ENCODE results near the gene FARSB. TPM values are rescaled to one million over a fixed set of nuclear protein-coding genes. Genes with fewer than 3 reads are reported as not detected.
"Not testable (repeated sequence)": the region's sequence is repeated elsewhere in the genome, so short reads cannot be mapped to it uniquely, and the experiment has no call there.

The FARSB gene
- polyA plus RNA-seq, 1 donor from 2014 or later: 15.2 TPM

DNA sequence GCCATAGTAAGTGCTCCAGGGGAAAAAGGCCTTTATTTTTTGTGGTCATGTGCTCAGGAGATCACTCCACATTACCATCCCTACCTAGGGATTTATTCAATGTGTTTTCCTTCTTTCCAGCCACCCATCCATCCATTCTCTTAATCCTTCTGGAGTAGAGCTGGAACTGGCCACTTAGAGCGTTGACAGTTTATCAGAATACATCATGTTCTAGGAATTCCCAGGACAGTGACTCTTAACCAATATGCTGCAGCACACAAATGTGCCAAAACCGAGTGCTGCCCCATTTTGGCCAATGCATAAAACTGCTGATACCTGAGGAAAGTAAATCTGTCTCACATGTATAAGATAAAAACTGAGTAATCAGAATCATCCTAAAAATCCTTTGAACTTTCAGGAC, 63.7 kb downstream of the FARSB start:
- Histone ChIP-seq H3K4me2 (ENCODE audit: low read length) (no peak overlapping the region), H3K27me3 (ENCODE audit: insufficient read depth, low read depth, low read length) (no peaks in the 10 kb centered on the region), H3K36me3 (ENCODE audit: insufficient read depth, low read length) (peaks cover 4% of the 10 kb centered on the region), H3K9ac (ENCODE audit: low read length) (no peak overlapping the region), H2AFZ (ENCODE audit: low read depth, low read length) (no peak overlapping the region), H3K27ac (ENCODE audit: low read length) (no peak overlapping the region), H3K9me3 (ENCODE audit: low read length) (no peaks in the 10 kb centered on the region), H3F3A (ENCODE audit: insufficient read depth, low read length, poor library complexity, severe bottlenecking) (no peaks in the 10 kb centered on the region), H4K20me1 (ENCODE audit: insufficient read depth) (no peaks in the 10 kb centered on the region), H3K9me2 (ENCODE audit: insufficient read depth, low read length) (no peaks in the 10 kb centered on the region), H3K79me2 (replicated peaks; ENCODE audit: insufficient read depth, low read length) (no peaks in the 10 kb centered on the region), H3K4me3 (ENCODE audit: low read length) (no peak overlapping the region)
- TF ChIP-seq TAF1 (IDR thresholded peaks at IDR 0.05; ENCODE audit: low read depth) (no peak), POLR2AphosphoS5 (IDR thresholded peaks at IDR 0.05) (no peak), CTCF (IDR thresholded peaks at IDR 0.05; ENCODE audit: poor library complexity, severe bottlenecking) (no peak), RAD21 (conservative IDR thresholded peaks at IDR 0.05) (no peak), SMC3 (conservative IDR thresholded peaks at IDR 0.05; ENCODE audit: poor library complexity) (no peak), MXI1 (conservative IDR thresholded peaks at IDR 0.05; ENCODE audit: poor library complexity, severe bottlenecking) (no peak), EZH2 (IDR thresholded peaks at IDR 0.05; ENCODE audit: borderline replicate concordance, insufficient read depth, low read length, poor library complexity, severe bottlenecking) (no peak), EP300 (conservative IDR thresholded peaks at IDR 0.05; ENCODE audit: poor library complexity, severe bottlenecking) (no peak)
- TF ChIP-seq, protein P1, sequence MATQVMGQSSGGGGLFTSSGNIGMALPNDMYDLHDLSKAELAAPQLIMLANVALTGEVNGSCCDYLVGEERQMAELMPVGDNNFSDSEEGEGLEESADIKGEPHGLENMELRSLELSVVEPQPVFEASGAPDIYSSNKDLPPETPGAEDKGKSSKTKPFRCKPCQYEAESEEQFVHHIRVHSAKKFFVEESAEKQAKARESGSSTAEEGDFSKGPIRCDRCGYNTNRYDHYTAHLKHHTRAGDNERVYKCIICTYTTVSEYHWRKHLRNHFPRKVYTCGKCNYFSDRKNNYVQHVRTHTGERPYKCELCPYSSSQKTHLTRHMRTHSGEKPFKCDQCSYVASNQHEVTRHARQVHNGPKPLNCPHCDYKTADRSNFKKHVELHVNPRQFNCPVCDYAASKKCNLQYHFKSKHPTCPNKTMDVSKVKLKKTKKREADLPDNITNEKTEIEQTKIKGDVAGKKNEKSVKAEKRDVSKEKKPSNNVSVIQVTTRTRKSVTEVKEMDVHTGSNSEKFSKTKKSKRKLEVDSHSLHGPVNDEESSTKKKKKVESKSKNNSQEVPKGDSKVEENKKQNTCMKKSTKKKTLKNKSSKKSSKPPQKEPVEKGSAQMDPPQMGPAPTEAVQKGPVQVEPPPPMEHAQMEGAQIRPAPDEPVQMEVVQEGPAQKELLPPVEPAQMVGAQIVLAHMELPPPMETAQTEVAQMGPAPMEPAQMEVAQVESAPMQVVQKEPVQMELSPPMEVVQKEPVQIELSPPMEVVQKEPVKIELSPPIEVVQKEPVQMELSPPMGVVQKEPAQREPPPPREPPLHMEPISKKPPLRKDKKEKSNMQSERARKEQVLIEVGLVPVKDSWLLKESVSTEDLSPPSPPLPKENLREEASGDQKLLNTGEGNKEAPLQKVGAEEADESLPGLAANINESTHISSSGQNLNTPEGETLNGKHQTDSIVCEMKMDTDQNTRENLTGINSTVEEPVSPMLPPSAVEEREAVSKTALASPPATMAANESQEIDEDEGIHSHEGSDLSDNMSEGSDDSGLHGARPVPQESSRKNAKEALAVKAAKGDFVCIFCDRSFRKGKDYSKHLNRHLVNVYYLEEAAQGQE (IDR thresholded peaks at IDR 0.05; ENCODE audit: borderline replicate concordance): no peak

DNA sequence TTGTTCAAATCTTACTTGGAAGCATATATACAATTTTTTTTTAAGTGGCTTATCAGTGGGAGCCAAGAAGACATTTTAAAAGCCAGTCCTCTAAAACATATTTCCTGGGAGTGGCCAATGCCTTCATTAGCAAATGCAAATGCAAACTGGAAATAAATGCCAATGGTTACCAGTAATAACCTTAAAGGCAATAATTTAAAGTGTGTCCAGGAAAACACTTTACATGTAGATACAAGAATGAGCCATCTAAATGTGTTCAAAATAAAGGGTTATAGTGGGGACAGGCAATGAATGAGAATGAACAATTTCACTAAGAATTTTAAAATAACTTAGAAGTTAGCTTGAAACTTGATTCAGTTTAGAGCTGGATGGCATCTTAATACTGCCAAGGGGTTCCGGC, 64.2 kb downstream of the FARSB start:
- no peaks in the 10 kb centered on the region for H3K79me2 ChIP-seq (replicated peaks; ENCODE audit: insufficient read depth, low read length)
- no peak for TF ChIP-seq SMC3 (conservative IDR thresholded peaks at IDR 0.05; ENCODE audit: poor library complexity)
- no peak for TF ChIP-seq CTCF (IDR thresholded peaks at IDR 0.05; ENCODE audit: poor library complexity, severe bottlenecking)
- TF ChIP-seq TAF1 (IDR thresholded peaks at IDR 0.05; ENCODE audit: low read depth): no peak
- no peak for TF ChIP-seq EZH2 (IDR thresholded peaks at IDR 0.05; ENCODE audit: borderline replicate concordance, insufficient read depth, low read length, poor library complexity, severe bottlenecking)
- no peaks in the 10 kb centered on the region for H3K9me3 ChIP-seq (ENCODE audit: low read length)
- no peaks in the 10 kb centered on the region for H3F3A ChIP-seq (ENCODE audit: insufficient read depth, low read length, poor library complexity, severe bottlenecking)
- H3K4me3 ChIP-seq (ENCODE audit: low read length): no peak overlapping the region
- H3K9ac ChIP-seq (ENCODE audit: low read length): no peak overlapping the region
- no peak overlapping the region for H2AFZ ChIP-seq (ENCODE audit: low read depth, low read length)
- H3K27me3 ChIP-seq (ENCODE audit: insufficient read depth, low read depth, low read length): no peaks in the 10 kb centered on the region
- H3K4me2 ChIP-seq (ENCODE audit: low read length): no peak overlapping the region
- no peaks in the 10 kb centered on the region for H3K9me2 ChIP-seq (ENCODE audit: insufficient read depth, low read length)
- H3K36me3 ChIP-seq (ENCODE audit: insufficient read depth, low read length): peaks cover 4% of the 10 kb centered on the region
- H4K20me1 ChIP-seq (ENCODE audit: insufficient read depth): no peaks in the 10 kb centered on the region
- H3K27ac ChIP-seq (ENCODE audit: low read length): no peak overlapping the region

GRCh38 chr2:222584589-222584988, 71.3 kb downstream of the FARSB start:
- H3K9me2 ChIP-seq (ENCODE audit: insufficient read depth, low read length); H3K4me3 ChIP-seq (ENCODE audit: low read length); H3K4me2 ChIP-seq (ENCODE audit: low read length); H4K20me1 ChIP-seq (ENCODE audit: insufficient read depth); H3K27ac ChIP-seq (ENCODE audit: low read length); H3K36me3 ChIP-seq (ENCODE audit: insufficient read depth, low read length); H3K79me2 ChIP-seq (replicated peaks; ENCODE audit: insufficient read depth, low read length); H3K27me3 ChIP-seq (ENCODE audit: insufficient read depth, low read depth, low read length); H2AFZ ChIP-seq (ENCODE audit: low read depth, low read length); H3F3A ChIP-seq (ENCODE audit: insufficient read depth, low read length, poor library complexity, severe bottlenecking); H3K9ac ChIP-seq (ENCODE audit: low read length); H3K9me3 ChIP-seq (ENCODE audit: low read length): not testable (repeated sequence)

All from neural cell (in vitro differentiated cells).